ENCODE results near the gene UBN1. TPM values are rescaled to one million over a fixed set of nuclear protein-coding genes. Genes with fewer than 3 reads are reported as not detected.

The UBN1 gene
- total RNA-seq, 4 donors from 2014 or later: 24.5 to 47.4 (median 29.2) TPM

DNA sequence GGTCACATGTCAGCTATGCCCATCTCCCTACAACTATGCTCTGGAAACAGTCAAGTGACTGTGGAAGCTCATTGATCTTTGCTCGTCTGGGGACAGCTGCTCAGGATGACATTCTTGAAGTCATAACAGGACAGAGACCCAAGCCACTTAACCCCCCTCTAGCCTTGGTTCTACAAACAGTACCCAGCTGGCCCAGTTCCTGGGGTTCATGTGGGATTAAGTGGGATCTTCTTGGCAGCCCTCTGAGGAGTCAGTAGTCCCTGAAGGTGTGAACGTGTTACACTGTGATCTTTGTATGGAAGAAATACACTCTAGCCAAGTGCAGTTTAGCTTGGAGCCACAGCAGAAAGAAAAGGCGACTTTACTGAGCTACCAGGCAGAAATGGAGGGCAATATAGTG, 25.8 kb downstream of the UBN1 start:
- H3K27ac ChIP-seq: no peak overlapping the region
- TF ChIP-seq POLR2A (IDR thresholded peaks at IDR 0.05): no peak
- TF ChIP-seq, protein P1, sequence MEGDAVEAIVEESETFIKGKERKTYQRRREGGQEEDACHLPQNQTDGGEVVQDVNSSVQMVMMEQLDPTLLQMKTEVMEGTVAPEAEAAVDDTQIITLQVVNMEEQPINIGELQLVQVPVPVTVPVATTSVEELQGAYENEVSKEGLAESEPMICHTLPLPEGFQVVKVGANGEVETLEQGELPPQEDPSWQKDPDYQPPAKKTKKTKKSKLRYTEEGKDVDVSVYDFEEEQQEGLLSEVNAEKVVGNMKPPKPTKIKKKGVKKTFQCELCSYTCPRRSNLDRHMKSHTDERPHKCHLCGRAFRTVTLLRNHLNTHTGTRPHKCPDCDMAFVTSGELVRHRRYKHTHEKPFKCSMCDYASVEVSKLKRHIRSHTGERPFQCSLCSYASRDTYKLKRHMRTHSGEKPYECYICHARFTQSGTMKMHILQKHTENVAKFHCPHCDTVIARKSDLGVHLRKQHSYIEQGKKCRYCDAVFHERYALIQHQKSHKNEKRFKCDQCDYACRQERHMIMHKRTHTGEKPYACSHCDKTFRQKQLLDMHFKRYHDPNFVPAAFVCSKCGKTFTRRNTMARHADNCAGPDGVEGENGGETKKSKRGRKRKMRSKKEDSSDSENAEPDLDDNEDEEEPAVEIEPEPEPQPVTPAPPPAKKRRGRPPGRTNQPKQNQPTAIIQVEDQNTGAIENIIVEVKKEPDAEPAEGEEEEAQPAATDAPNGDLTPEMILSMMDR (IDR thresholded peaks at IDR 0.05): no peak
- no peak for TF ChIP-seq EP300 (IDR thresholded peaks at IDR 0.05)
- H3K4me1 ChIP-seq: no peaks in the 10 kb centered on the region
- no peak for DNase-seq (ENCODE audit: low spot score in 2 of 2)
- H3K36me3 ChIP-seq: peaks cover 3 to 98% (median 36%) of the 10 kb centered on the region in 3 donors
- no peaks in the 10 kb centered on the region for H3K27me3 ChIP-seq
- H3K9me3 ChIP-seq: no peaks in the 10 kb centered on the region
- no peak overlapping the region for H3K4me3 ChIP-seq
- WGBS, 2 donors: 75 to 81% methylated on average over 3 of the region's 3 CpGs

DNA sequence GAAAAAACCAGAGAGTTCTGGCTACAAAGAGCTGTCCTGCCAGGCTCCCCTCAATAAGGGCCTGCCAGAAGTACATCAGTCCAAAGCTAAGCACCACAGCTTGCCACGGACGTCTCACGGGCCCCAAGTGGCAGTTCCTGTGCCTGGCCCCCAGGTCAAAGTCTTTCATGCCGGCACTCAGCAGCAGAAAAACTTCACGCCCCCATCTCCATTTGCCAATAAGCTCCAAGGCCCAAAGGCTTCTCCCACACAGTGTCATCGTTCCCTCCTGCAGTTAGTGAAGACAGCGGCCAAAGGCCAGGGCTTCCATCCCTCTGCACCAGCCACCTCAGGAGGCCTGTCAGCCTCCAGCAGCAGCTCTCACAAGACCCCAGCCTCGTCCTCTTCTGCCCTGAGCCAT, 27.4 kb downstream of the UBN1 start:
- DNase-seq (ENCODE audit: low spot score in 2 of 2): no peak
- peaks cover 3 to 100% (median 36%) of the 10 kb centered on the region in 3 donors for H3K36me3 ChIP-seq
- H3K9me3 ChIP-seq: no peaks in the 10 kb centered on the region
- H3K4me3 ChIP-seq: no peak overlapping the region
- H3K27me3 ChIP-seq: no peaks in the 10 kb centered on the region
- no peaks in the 10 kb centered on the region for H3K4me1 ChIP-seq
- TF ChIP-seq, protein P1 (IDR thresholded peaks at IDR 0.05): no peak
- TF ChIP-seq POLR2A (IDR thresholded peaks at IDR 0.05) (no peak), EP300 (IDR thresholded peaks at IDR 0.05) (no peak)
- H3K27ac ChIP-seq: no peak overlapping the region
- WGBS, 2 donors: 81 to 92% methylated on average over 8 of the region's 8 CpGs

DNA sequence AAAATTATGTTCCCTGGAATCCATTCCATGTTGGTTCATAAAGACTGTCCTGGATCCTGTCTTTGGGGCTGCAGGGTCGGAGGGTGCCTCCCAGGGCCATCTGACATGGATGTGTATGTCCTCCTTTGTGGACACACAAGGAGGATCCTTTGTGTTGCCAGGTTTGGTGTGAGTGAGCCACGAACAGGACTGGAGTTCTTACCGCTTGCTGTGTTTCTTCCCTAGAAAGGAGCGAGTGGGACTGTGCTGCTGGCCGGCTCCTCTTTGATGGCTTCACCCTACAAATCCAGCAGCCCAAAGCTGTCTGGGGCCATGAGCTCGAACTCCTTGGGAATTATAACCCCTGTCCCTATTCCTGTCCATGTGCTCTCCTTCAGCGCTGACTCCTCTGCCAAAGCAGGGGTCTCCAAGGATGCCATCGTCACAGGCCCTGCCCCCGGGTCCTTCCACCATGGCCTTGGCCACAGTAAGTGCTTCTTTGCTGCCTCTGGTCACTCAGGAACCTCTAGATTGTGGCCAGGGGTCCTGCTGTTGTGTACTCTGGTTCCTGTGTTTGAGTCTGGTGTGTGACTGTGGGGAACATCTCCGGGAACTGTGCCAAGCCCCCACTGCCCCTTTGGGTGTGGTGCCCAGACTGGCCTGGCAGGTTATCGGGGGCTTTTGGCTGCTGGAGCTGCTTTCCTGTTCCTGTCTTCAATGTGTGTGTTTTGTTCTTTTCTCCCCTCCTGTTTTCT, 29.5 kb downstream of the UBN1 start:
- TF ChIP-seq, protein P1 (IDR thresholded peaks at IDR 0.05): no peak
- TF ChIP-seq EP300 (IDR thresholded peaks at IDR 0.05): no peak
- no peak for TF ChIP-seq POLR2A (IDR thresholded peaks at IDR 0.05)
- H3K27ac ChIP-seq: no peak overlapping the region
- H3K9me3 ChIP-seq: no peaks in the 10 kb centered on the region
- 87 to 88% methylated on average over 8 to 11 of the region's 11 CpGs for WGBS, 2 donors
- no peak for DNase-seq (ENCODE audit: low spot score in 2 of 2)
- peaks cover 3 to 100% (median 36%) of the 10 kb centered on the region in 3 donors for H3K36me3 ChIP-seq
- H3K27me3 ChIP-seq: no peaks in the 10 kb centered on the region
- H3K4me3 ChIP-seq: no peak overlapping the region
- H3K4me1 ChIP-seq: peaks cover 0 to 1% (median 0%) of the 10 kb centered on the region in 4 donors

DNA sequence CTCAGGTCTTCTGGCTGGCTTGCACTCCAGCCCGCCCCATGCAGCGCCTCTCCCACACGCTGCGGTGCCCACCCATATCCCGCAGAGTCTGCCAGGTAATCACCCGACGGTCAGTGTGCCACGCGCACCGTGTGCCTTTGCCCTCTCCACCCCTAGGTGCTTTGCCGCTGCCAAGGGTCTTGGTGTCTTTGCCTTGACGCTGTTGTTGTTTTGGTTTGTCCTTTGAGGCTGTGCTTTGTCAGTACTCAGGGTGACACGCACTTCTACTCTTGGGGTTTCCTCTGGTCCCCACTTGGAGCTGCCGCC, 30.1 kb downstream of the UBN1 start:
- DNase-seq (ENCODE audit: low spot score in 2 of 2): no peak
- Histone ChIP-seq H3K27ac (no peak overlapping the region), H3K27me3 (no peaks in the 10 kb centered on the region), H3K4me3 (no peak overlapping the region), H3K4me1 (peaks cover 0 to 6% (median 0%) of the 10 kb centered on the region in 4 donors), H3K36me3 (peaks cover 3 to 100% (median 36%) of the 10 kb centered on the region in 3 donors), H3K9me3 (no peaks in the 10 kb centered on the region)
- WGBS, 2 donors: 91 to 94% methylated on average over 13 to 14 of the region's 14 CpGs
- TF ChIP-seq, protein P1 (IDR thresholded peaks at IDR 0.05): no peak
- TF ChIP-seq POLR2A (IDR thresholded peaks at IDR 0.05) (no peak), EP300 (IDR thresholded peaks at IDR 0.05) (no peak)

DNA sequence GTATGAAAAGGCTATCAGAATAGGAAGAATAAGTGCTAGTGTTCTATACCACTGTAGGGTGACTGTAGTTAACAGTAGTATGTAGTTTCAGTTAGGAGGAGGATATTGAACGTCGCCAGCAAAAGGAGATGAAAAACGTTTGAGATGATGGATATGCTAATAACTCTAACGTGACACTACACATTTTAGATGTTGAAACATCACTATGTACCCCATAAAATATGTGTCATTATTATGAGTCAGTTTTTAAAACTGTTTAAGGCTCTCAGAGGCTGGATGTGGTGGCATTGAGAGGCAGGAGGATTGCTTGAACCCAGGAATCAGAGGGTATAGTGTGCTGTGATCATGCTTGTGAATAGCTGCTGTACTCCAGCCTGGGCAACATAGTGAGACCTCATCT, 31.8 kb downstream of the UBN1 start:
- peaks cover 0 to 100% (median 41%) of the 10 kb centered on the region in 3 donors for H3K36me3 ChIP-seq
- WGBS, 2 donors: 73 to 77% methylated on average over 4 of the region's 4 CpGs

More for the DNA sequence above, 31.8 kb downstream of the UBN1 start:
- DNase-seq (ENCODE audit: low spot score in 2 of 2): no peak
- TF ChIP-seq POLR2A (IDR thresholded peaks at IDR 0.05) (no peak), EP300 (IDR thresholded peaks at IDR 0.05) (no peak)
- TF ChIP-seq, protein P1 (IDR thresholded peaks at IDR 0.05): no peak
- Histone ChIP-seq H3K9me3 (no peaks in the 10 kb centered on the region), H3K4me1 (peaks cover 0 to 12% (median 0%) of the 10 kb centered on the region in 4 donors), H3K27me3 (no peaks in the 10 kb centered on the region), H3K4me3 (no peak overlapping the region), H3K27ac (no peak overlapping the region)

All from tibial nerve (tissue), 4 donors.